HPDE6-E6E7 (cell line): ENCODE measurements around the gene XIRP1.
"Not testable (repeated sequence)": the region's sequence is repeated elsewhere in the genome, so short reads cannot be mapped to it uniquely, and the experiment has no call there.

Source experiments
- DNase-seq: peaks from one replicate; pipeline ENCODE4 v3.0.0; 2011; ENCODE audit warnings: missing footprints; ENCODE audit errors: extremely low spot score

XIRP1 gene, protein sequence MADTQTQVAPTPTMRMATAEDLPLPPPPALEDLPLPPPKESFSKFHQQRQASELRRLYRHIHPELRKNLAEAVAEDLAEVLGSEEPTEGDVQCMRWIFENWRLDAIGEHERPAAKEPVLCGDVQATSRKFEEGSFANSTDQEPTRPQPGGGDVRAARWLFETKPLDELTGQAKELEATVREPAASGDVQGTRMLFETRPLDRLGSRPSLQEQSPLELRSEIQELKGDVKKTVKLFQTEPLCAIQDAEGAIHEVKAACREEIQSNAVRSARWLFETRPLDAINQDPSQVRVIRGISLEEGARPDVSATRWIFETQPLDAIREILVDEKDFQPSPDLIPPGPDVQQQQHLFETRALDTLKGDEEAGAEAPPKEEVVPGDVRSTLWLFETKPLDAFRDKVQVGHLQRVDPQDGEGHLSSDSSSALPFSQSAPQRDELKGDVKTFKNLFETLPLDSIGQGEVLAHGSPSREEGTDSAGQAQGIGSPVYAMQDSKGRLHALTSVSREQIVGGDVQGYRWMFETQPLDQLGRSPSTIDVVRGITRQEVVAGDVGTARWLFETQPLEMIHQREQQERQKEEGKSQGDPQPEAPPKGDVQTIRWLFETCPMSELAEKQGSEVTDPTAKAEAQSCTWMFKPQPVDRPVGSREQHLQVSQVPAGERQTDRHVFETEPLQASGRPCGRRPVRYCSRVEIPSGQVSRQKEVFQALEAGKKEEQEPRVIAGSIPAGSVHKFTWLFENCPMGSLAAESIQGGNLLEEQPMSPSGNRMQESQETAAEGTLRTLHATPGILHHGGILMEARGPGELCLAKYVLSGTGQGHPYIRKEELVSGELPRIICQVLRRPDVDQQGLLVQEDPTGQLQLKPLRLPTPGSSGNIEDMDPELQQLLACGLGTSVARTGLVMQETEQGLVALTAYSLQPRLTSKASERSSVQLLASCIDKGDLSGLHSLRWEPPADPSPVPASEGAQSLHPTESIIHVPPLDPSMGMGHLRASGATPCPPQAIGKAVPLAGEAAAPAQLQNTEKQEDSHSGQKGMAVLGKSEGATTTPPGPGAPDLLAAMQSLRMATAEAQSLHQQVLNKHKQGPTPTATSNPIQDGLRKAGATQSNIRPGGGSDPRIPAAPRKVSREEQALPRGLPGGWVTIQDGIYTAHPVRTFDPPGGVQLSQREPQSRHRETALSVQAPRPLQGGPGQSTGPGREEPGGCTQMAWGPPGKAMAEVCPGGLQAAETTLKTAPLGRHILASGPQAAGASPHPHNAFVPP (N-terminal part only)

DNA sequence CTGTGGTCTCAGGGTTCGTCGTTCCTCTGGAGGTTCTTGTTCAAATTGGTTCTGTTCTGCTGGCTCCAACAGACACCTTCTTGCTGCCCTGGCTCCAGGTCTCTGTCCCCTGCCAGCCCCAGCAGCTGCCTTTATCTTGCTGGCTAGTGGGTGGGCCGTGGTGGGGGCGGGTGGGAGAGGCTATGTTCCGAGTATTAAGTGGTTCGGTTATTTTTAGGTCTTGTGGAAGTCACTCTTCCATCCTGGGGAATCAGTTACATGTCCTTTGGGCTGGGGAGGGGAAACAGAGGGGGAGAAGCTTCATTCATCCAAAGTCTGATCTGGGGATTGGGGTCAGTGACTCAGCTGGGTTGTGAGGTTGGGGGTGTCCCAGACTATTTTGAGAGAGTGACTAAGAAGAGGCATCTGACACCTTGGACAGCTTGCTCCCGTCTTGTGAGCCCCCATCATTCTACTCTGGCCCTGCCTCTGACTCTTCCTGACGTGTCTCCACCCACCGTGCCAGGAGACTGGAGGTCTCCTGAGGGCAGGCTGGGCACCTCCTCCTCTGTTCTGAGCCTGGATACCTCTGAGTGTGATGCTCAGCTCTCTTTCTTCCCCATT lies at the start of gene XIRP1:
XIRP1 (minus strand) TSS at position 106 of the 603 bp plus-strand sequence. CDS start 3,150 bp downstream, outside the sequence.
- DNase-seq, result no peak

DNA sequence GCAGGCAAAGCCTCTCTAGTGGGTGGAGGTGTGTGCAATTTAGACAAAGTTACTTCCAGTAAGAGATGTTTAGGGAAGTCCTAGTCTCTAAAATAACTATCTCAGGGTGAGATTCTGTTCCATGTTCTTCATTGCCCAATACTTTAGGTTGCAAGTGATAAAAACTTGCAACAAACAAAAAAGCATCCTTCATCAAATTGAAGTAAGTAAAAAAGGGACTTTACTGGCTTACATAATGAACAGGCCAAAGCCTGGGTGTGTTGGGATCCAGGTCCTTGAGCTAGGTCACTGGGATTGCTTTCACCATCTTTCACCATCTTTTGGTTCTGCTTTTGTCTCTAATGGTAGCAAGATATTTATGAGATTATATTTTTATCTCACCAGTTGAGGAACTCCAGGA lies 49.2 kb upstream of the XIRP1 start:
- DNase-seq, result no peak

DNA sequence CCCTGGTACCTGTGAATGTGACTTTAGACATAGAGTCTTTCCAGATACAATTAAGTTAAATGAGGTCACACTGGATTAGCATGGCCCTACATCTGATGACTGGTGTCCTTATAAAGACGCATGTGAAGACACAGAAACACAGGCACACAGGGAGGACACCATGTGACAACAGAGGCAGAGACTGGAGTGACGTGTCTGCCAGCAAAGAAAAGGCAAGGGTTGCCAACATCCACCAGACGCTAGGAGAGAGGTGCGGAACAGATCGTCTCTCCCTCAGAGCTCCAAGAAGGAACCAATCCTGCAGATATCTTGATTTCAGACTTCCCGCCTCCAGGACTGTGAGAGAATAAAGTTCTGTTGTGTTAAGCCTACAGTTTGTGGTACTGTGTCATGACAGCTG lies 44.6 kb upstream of the XIRP1 start:
- no peak for DNase-seq

DNA sequence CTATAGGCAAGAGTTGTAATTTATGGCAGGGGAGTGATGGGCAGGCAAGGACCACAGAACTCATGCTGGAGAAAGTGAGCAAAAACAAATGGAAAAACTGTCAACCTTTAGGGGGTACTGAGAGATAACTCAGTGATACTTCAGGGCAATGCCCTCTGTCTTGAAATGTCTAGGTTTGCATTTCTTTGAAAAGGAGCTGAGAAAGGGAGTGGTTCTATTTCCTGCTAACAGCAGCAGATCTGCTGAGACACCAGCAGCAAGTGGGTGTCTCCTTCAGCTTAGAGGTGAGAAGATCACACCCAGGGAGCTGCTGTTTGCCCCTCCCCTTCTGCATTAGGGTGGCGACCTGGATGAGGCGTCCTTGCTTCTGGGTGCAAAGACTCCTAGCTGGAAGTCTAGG lies 42.3 kb upstream of the XIRP1 start:
- DNase-seq, result no peak

DNA sequence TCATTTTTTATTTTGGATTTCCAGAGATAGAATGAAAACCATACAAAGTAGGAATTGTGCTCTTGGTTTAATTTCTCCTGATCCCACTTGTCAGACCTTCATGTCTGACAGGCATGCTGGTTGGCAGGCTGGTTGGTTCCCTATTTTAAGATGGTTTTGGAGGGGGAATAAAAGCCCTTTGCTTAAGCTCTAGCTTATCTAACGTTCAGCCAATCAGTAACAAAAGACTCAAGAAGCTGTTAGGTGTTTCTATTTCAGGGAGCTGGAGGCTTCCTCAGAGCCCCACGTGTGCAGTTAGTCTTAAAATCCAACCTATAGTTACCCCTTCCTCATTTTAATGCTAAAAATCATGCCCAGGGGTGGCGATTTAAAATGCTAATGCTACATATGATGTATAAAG lies 40.5 kb upstream of the XIRP1 start:
- DNase-seq, result no peak

DNA sequence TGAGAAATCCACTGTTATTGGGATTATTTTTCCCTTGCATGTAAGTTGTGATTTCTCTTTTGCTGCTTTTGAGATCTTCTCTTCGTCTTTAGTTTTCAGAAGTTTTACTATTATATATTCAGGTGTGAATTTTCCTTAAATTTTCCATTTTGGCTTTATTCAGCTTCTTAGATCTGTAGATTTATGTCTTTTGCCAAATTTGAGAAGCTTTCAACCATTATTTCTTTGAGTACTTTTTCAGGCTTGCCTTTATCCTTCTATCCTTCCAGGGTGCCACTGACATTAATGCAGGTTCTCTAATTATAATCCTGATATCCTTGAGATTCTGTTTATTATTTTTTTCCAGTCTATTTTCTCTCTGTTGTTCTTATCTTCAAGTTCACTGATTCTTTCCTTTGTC lies 38.1 kb upstream of the XIRP1 start:
- no peak for DNase-seq

DNA sequence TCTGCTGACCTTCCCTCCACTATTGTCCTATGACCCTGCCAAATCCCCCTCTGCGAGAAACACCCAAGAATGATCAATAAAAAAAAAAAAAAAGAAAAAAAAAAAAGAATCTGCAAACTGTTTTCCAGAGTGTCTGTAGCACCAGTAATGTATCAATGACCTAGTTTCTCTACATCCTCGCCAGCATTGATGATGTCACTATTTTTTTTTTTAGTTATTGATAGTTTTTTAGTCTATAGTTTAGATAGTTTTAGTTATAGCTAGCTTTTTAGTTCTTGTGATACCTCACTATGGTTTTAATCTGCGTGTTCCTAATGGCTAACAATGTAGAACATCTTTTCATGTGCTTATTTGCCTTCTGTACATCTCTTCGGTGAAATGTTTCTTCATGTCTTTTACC lies 36.1 kb upstream of the XIRP1 start:
- no peak for DNase-seq

DNA sequence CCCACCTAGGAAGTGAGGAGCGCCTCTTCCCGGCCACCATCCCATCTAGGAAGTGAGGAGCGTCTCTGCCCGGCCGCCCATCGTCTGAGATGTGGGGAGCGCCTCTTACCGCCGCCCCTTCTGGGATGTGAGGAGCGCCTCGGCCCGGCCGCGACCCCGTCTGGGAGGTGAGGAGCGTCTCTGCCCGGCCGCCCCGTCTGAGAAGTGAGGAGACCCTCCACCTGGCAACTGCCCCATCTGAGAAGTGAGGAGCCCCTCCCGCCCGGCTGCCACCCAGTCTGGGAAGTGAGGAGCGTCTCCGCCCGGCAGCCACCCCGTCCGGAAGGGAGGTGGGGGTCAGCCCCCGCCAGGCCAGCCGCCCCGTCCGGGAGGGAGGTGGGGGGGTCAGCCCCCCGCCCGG lies 35.2 kb upstream of the XIRP1 start:
- DNase-seq, result not testable (repeated sequence)

DNA sequence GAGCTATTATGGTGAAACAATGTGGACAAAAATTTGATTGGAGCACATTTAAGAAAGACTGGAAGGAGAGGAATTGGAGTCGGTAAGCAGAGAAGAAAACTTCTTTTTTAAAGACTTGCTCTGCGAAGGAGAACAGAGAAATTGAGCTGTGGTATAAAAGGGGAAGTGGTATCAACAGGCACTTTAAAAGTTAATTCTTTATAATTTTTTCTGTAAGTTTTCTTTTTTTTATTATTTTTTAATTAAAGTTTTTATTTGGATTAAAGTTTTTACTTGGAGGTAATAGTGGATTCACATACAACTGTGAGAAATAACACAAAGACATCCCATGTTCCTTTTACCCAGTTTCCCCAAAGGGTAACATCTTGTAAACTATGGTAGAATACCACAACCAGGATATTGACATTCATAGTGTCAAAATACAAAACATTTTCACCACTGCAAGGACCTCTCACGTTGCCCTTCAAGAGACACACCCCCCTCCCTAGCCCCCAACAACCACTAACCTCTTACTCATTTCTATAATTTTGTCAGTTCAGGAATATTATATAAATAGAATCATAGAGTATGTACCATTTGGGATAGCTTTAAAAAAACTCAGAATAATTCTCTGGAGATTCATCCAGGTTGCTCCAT lies 33.8 kb upstream of the XIRP1 start:
- DNase-seq, result no peak

DNA sequence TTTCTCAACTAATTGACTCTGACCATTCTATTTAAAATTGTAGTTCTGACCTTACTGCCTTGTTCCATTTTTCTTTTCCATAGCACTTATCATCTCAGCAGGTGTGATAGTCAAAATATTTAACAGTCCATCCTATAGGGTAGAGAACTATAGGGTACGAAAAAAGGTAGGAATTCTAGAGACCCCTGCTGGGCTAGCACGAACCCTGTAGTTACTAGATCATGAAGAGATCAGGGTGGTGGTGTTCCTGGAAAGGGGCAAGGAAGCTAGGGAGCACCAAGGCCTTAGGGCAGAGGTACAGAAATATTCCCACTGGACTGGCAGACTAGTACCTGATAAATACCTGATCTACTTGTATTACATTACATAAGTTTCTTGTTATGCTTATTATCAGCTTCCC lies 31.9 kb upstream of the XIRP1 start:
- no peak for DNase-seq

DNA sequence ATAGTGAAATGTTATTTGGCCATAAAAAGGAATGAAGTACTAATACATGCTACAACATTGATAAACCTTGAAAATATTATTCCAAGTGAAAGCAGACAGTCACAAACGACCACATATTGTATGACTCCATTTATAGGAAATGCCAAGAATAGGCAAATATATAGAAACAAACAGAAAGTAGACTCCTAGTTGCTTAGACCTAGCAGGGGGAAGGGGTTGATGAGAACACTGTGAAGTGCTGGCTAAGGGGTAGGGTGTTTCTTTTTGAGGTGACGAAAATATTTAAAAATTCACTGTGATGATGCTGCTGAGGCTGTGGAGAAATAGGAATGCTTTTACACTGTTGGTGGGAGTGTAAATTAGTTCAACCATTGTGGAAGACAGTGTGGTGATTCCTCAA lies 30.5 kb upstream of the XIRP1 start:
- no peak for DNase-seq

DNA sequence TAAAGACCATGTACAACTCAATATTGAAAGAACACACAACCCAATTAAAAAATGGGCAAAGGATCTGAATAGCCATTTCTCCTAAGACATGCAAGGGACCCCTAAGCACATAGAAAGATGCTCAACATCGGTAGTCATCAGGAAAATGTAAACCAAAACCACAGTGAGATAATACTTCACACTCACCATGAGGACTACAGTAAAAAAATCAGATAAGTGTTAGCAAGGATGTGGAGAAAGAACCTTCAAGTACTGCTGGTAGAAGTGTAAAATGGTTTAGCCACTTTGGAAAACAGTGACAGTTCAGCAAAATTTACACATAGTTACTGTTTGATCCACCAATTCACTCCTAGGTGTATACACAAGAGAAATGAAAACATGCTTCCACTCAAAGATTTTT lies 30.1 kb upstream of the XIRP1 start:
- no peak for DNase-seq

DNA sequence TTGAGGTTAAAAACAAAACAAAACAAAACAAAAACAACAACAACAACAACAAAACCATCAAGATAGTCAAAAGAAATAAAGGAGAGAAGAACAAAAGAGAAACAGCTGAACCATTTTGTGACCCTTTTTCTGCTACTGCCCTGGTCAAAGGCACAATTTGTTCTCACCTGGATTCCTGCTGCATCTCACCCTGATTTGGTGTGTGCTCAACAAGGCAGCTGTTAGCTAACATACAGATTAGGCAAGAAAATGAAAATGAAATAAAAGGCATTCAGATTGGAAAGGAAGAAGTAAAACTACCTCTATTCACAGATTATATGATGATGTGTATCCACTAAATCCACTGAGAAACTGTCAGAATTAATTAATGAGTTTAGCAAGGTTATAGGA lies 28.7 kb upstream of the XIRP1 start:
- no peak for DNase-seq

DNA sequence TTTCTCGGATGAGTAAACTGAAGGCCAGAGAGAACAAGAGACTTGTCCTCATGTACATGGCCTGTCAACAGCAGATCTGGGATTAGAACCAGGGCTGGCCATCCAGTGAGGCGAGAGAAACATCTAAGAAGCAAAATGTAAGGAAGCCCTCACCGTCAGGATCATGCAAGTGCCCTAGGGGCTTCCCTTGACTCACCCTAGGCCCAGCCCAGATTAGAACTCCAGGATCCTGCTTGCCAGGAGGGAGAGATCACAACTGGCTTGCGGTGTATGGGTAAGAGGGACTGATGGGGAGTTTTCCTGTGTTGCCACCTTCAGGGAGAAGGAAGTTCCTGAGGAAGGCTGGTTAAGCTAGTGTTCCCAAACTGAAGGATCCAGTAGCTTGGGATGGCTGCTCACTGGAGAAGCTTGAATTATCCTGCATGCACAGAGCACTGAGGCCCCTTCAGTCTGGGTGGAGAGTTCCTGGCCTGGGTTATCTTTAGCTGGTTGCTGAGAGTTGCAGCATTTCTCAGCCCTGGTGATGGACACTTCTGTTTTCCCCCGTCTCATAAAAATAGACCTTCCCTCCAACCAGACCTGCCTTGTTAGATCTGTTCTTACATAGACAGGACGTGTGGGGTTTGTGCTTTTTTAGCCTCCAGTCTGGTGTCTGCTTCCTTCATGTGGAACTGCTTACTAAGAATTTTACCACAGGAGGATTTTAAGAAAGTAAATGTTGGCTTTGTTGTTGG lies 28.2 kb upstream of the XIRP1 start:
- no peak for DNase-seq

DNA sequence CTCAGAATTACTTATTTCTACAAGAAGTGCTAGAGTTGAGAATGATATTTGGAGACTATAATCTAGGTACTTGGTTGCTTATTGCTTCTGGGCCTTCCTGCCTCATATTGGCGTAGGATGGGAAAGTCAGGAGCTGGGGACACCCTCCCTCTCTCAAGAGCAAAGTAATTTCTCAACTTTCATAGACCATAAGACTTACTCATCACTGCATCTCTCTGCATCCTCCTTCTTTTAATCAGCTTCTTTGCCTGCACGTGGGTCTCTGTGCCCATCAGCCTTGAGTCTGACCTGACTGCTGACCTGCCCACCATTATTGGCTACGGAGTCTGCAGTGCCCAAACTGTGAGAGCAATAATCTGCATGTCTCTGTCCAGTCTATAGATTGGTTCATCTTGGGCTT lies 27.3 kb upstream of the XIRP1 start:
- no peak for DNase-seq

DNA sequence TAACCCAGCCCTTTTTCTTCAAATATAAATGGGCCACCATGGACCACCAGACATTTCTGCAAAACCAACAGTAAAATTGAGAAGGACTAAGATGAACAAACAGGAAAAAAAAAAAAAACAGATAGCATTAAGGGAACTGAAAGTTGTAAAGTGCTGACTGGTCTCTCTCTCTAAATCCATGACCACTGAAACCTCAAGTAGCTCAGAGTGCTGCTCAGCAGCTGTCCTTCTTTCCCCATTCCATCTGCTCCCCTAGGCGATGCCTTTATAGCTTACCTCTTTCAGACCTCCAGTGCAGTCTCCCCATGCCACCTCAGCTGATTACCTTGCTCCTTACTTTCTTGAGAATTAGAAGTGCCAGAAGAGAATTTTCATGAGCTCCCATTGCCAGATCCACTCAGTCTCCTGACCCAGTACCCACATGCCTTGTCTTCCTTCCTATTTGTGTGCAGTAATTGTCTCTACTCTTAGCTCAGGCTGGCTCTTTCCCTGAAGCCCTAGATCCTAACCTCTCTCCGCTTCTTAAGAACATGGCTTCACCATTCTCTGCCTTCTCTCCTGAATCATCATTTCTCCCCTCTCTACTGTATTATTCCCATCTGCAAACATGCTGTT lies 23.9 kb upstream of the XIRP1 start:
- no peak for DNase-seq

DNA sequence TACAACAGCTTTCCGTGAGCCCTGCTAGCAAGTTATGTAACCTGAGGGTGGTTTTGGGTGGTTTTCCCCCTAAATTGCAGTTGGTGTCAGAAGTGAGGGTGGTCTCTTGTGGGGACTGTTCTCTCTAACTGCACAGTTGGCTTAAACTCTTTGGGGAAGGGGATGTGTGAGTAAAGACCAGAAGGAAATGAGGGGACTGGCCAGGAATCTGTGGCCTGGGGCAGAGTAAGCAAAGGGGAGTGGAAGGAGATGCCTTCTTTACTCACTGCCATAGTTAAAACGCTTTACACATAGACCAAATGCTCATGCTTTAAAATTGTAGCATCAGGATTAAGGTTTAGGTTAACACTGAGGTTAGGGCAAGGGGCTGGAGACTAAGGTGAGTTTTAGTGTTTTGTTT lies 21.2 kb upstream of the XIRP1 start:
- no peak for DNase-seq

DNA sequence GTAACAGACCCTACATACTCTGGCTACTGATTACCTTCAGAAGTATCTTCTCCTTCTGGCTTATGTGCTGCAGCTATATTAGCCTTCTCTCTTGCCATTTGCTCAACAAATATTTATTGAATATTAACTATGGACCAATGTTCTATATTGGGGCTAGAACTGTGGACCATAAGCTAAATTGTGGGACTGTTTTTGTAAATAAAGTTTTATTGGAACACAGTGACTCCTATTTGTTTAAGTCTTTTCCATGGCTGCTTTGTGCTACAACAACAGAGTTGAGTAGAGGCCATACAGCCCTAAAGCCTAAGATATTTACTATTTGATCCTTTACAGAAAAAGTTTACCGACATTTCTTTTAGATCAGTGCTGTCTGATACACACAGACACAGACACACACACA lies 20.3 kb upstream of the XIRP1 start:
- DNase-seq, result no peak

DNA sequence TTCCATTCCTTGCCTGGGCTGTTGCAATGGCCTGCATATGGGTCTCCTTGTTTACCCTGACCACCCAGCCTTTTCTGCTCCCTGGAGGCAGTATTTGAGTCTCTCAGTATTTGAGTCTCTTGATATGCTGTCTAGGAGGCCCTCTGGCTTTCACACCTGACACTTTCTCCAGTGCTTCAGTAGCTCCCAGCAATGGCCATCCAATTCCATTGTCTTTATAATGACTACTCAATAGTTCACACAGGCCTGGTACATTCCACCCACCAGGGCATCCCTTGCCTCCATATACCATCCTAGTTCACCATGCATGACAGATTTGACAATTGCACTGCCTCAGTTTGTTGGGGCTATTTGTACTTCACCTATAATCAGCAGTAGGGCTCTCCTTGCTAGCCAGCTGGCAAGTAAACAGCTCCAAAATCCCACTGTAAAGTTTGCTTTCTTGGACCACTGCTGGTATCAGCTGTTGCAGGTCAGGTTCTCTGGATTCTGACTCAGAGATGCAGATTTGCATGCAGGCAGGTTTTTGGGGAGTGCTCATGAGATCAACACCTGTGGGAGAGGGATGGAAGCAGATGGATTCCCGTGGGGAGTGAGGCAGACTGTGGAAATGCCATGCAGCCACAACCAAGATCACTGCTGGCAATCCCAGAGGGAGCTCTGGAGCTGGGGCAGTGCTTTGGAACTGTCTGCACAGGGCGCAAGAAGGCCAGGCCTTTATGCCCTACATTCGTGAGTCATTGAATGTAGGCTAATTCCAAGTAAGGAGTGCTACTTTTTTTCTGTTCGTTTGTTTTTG lies 19.1 kb upstream of the XIRP1 start:
- no peak for DNase-seq
